Effector memory CD8-positive, alpha-beta T cell (primary cell): ENCODE measurements around the gene OTX2.

Experiments used
- ATAC-seq: fragments of 150-1000 bp; cut with Tn5 transposase; replicated peaks from 2 replicates; pipeline ENCODE4 v1.10.0; 2021; ENCODE audit warnings: mild to moderate bottlenecking, moderate library complexity
- DNase-seq, 3 experiments: peaks; one replicate each; pipeline ENCODE4 v3.0.0; 2021
- H3K27ac Mint-ChIP-seq, 2 donors: one replicate each; pipeline ENCODE4 v1.8.0; 2022; ENCODE audit warnings: mild to moderate bottlenecking in 2 of 2, mixed read lengths in 2 of 2, moderate library complexity in 2 of 2
- H3K27me3 Mint-ChIP-seq, 2 donors: one replicate each; pipeline ENCODE4 v1.8.0; 2022; ENCODE audit warnings: mixed read lengths in 2 of 2
- H3K36me3 Mint-ChIP-seq: one replicate; pipeline ENCODE4 v1.8.0; 2022; ENCODE audit warnings: mild to moderate bottlenecking, moderate library complexity, mixed read lengths; ENCODE audit not compliant: insufficient read depth
- H3K4me1 Mint-ChIP-seq, 2 donors: one replicate each; pipeline ENCODE4 v1.8.0; 2022; ENCODE audit warnings: low read depth in 2 of 2, mixed read lengths in 2 of 2
- H3K4me3 Mint-ChIP-seq, 2 donors: one replicate each; pipeline ENCODE4 v1.8.0; 2022; ENCODE audit warnings: mild to moderate bottlenecking in 2 of 2, mixed read lengths in 2 of 2, moderate library complexity in 2 of 2
- H3K9me3 Mint-ChIP-seq, 2 donors: one replicate each; pipeline ENCODE4 v1.8.0; 2022; ENCODE audit warnings: mixed read lengths in 2 of 2

The OTX2 gene

GRCh38 chr14:56753396-56753795 lies 56.9 kb downstream of the OTX2 start:
- Mint-ChIP-seq H3K4me3 (no peak overlapping the region), H3K27ac (no peak overlapping the region), H3K36me3 (no peaks in the 10 kb centered on the region), H3K4me1 (no peaks in the 10 kb centered on the region), H3K9me3 (no peaks in the 10 kb centered on the region), H3K27me3 (peaks cover 12 to 17% of the 10 kb centered on the region in 2 donors)
- DNase-seq (no peak), ATAC-seq (no peak)

DNA sequence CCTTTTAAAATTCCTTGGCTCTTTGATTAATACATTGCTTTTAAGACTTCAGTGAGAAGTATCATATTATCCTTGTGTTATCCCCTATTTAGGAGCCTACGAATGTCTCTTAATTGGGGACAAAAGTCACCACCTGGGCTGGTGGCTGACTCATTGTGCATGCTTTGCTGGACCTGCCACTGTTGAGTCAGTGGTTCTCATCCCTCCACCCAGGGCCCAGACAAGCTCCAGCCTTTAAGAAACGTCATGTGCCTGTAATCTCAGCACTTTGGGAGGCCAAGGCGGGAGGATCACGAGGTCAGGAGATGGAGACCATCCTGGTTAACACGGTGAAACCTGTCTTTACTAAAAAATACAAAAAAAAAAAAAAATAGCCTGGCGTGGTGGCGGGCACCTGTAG lies 57.9 kb downstream of the OTX2 start:
- DNase-seq (no peak), ATAC-seq (no peak)
- Mint-ChIP-seq H3K27me3 (peaks cover 16 to 17% of the 10 kb centered on the region in 2 donors), H3K4me1 (no peaks in the 10 kb centered on the region), H3K4me3 (no peak overlapping the region), H3K27ac (no peak overlapping the region), H3K36me3 (no peaks in the 10 kb centered on the region), H3K9me3 (no peaks in the 10 kb centered on the region)

DNA sequence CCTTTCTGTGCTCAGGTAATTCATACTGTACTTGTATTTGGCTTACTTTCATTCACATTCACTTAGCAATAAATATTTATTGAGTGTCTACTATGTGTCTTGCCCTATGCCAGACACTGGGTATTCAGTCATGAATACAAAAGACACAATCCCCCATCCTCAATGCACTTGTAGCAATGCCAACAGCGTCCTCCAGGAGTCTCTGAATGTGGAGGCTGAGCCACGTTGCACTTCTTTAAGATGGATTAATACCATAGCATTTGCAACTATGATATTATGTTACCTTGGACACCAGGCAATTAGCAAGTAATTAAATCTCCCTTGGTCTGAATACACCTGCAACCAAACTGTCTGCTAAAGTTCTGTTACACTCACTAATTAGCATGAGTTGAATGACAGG lies 58.8 kb downstream of the OTX2 start:
- ATAC-seq = no peak
- no peak overlapping the region for H3K27ac Mint-ChIP-seq
- H3K4me3 Mint-ChIP-seq = no peak overlapping the region
- no peaks in the 10 kb centered on the region for H3K36me3 Mint-ChIP-seq
- H3K27me3 Mint-ChIP-seq = peaks cover 17 to 20% of the 10 kb centered on the region in 2 donors
- DNase-seq = no peak
- H3K4me1 Mint-ChIP-seq = no peaks in the 10 kb centered on the region
- no peaks in the 10 kb centered on the region for H3K9me3 Mint-ChIP-seq
